Natural killer cell (primary cell): Measurements from ENCODE around the gene UGT1A3. TPM values are rescaled to one million over a fixed set of nuclear protein-coding genes. Genes with fewer than 3 reads are reported as not detected.

Experiments
- ATAC-seq, 3 donors: fragments of 150-1000 bp in 2 of 3; fragments of 200-7000 bp in 1 of 3; cut with Tn5 transposase; 1 replicate in 1 of 3; 2 replicates in 2 of 3; pipeline ENCODE4 v1.10.0; 2021; ENCODE audit warnings: mild to moderate bottlenecking in 2 of 3, moderate library complexity in 2 of 3
- DNase-seq, 2 donors: peaks; one replicate each; pipeline versions ENCODE4 v3.0.0 to v3.0.0-alpha.2; 2013 to 2021; ENCODE audit warnings: mixed read lengths in 1 of 2
- H3K27ac ChIP-seq: one replicate; pipeline ENCODE4 v1.5.1; 2013; ENCODE audit warnings: mild to moderate bottlenecking, low read length
- H3K27me3 ChIP-seq: one replicate; pipeline ENCODE4 v1.6.1; 2013; ENCODE audit warnings: low read length; ENCODE audit not compliant: control insufficient read depth, insufficient read depth
- H3K36me3 ChIP-seq: one replicate; pipeline ENCODE4 v1.6.1; 2013; ENCODE audit warnings: low read length; ENCODE audit not compliant: control insufficient read depth, insufficient read depth
- H3K4me1 ChIP-seq: one replicate; pipeline ENCODE4 v1.6.1; 2013; ENCODE audit warnings: low read length; ENCODE audit not compliant: control insufficient read depth, insufficient read depth
- H3K4me3 ChIP-seq: one replicate; pipeline ENCODE4 v1.5.1; 2013; ENCODE audit warnings: low read length
- H3K9me3 ChIP-seq: one replicate; pipeline ENCODE4 v1.6.1; 2013; ENCODE audit warnings: low read length; ENCODE audit not compliant: control insufficient read depth, insufficient read depth
- H3K27ac Mint-ChIP-seq, 2 donors: one replicate each; pipeline ENCODE4 v1.8.0; 2022; ENCODE audit warnings: mild to moderate bottlenecking in 2 of 2, mixed read lengths in 2 of 2, moderate library complexity in 1 of 2
- H3K27me3 Mint-ChIP-seq, 2 donors: one replicate each; pipeline ENCODE4 v1.8.0; 2022; ENCODE audit warnings: low read depth in 2 of 2, mixed read lengths in 2 of 2
- H3K36me3 Mint-ChIP-seq: one replicate; pipeline ENCODE4 v1.8.0; 2022; ENCODE audit warnings: mixed read lengths
- H3K4me1 Mint-ChIP-seq, 2 donors: one replicate each; pipeline ENCODE4 v1.8.0; 2022; ENCODE audit warnings: mixed read lengths in 2 of 2
- H3K4me3 Mint-ChIP-seq: one replicate; pipeline ENCODE4 v1.8.0; 2022; ENCODE audit warnings: mild to moderate bottlenecking, moderate library complexity, mixed read lengths
- H3K9me3 Mint-ChIP-seq, 2 donors: one replicate each; pipeline ENCODE4 v1.8.0; 2022; ENCODE audit warnings: mixed read lengths in 2 of 2
- WGBS: methylation state at CpG from one replicate; pipeline ENCODE4 v1.1.7; 2013; ENCODE audit warnings: missing lambda C conversion rate; ENCODE audit not compliant: insufficient coverage; 5-methylcytosine and 5-hydroxymethylcytosine counted together
- intact Hi-C: fragments of 100-400 bp; cut with micrococcal nuclease; formaldehyde crosslinking; loops from one replicate; pipeline ENCODE4 v1.14.2; 2022
- total RNA-seq, 4 donors: library from RNA; stranded (reverse); fragments of 120-200 nt in 1 of 4; gene quantifications; one replicate each; pipeline versions ENCODE4 v1.2.3 to v1.2.4, GENCODE V29; 2013 to 2022
- TF ChIP-seq, protein P1 (sequence below): fragments of 200-600 bp; IDR thresholded peaks from one replicate; pipeline ENCODE4 v1.8.0; 2022; ENCODE audit warnings: antibody characterized with exemption

The UGT1A3 gene
- total RNA-seq, 3 donors from 2014 or later (not counting 1 experiment from before 2014, with no cell fraction given) = not detected

DNA sequence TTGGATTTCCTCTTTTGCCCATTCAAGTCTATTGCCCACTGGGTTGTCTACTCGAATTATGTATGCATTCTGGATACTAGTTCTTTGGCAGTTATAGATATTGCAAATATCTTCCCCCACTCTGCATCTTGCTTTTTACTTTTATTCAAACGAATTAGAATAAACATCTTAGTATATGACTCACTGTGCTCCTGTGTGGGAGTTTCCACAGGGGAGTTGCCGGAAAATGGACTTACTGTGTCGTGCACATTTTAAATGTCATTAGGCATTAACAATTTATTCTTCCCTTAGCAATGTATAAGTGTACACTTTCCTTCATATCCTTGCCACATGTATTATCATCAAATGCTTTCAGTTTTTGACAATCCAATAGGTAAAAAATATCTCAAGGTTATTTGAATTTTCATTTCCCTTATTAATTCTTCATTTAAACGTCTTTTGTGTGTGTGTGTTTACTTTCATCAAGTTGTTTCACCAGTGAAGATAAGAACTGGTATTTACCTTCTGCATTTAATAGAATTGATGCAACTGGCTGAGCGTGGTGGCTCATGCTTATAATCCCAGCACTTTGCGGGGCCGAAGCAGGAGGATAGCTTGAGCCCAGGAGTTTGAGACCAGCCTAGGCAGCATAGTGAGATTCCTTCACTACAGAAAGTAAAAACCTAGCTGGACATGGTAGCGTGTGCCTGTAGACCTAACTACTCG is 20.8 kb upstream of the UGT1A3 start:
- Histone ChIP-seq H3K27me3 (no peaks in the 10 kb centered on the region), H3K36me3 (no peaks in the 10 kb centered on the region), H3K9me3 (no peaks in the 10 kb centered on the region), H3K4me1 (no peaks in the 10 kb centered on the region), H3K4me3 (no peak overlapping the region), H3K27ac (no peak overlapping the region)
- ATAC-seq = no peak
- Mint-ChIP-seq H3K27ac (no peak overlapping the region), H3K4me3 (no peak overlapping the region), H3K27me3 (peaks cover 23 to 30% of the 10 kb centered on the region in 2 donors), H3K36me3 (peaks cover 6% of the 10 kb centered on the region), H3K4me1 (no peaks in the 10 kb centered on the region), H3K9me3 (no peaks in the 10 kb centered on the region)
- intact Hi-C loops = no loop called here
- WGBS = 95% methylated on average over 5 of the region's 10 CpGs
- no peak for DNase-seq
- TF ChIP-seq, protein P1, sequence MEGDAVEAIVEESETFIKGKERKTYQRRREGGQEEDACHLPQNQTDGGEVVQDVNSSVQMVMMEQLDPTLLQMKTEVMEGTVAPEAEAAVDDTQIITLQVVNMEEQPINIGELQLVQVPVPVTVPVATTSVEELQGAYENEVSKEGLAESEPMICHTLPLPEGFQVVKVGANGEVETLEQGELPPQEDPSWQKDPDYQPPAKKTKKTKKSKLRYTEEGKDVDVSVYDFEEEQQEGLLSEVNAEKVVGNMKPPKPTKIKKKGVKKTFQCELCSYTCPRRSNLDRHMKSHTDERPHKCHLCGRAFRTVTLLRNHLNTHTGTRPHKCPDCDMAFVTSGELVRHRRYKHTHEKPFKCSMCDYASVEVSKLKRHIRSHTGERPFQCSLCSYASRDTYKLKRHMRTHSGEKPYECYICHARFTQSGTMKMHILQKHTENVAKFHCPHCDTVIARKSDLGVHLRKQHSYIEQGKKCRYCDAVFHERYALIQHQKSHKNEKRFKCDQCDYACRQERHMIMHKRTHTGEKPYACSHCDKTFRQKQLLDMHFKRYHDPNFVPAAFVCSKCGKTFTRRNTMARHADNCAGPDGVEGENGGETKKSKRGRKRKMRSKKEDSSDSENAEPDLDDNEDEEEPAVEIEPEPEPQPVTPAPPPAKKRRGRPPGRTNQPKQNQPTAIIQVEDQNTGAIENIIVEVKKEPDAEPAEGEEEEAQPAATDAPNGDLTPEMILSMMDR = no peak

DNA sequence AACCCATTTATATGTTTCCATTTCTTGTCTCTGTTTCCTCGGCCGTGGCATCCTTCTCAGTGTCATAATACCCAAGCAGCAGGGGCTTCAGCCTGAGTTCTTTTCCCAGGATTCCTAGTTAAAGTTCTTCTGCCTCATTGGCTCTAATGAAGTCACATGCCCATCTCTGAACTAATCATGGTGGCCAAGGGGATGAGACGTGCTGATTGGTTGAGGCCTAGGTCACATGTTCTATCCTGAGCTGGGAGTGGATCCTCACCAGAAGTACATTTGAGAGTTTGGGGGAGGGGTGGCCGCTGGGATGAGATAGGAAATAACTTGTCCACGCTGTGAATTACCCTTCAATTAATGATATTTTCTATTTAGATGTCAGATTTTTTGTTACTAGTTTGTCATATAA is 19.9 kb upstream of the UGT1A3 start:
- Histone ChIP-seq H3K9me3 (no peaks in the 10 kb centered on the region), H3K4me1 (no peaks in the 10 kb centered on the region), H3K27ac (no peak overlapping the region), H3K36me3 (no peaks in the 10 kb centered on the region), H3K4me3 (no peak overlapping the region), H3K27me3 (no peaks in the 10 kb centered on the region)
- WGBS = 91% methylated on average over 3 of the region's 5 CpGs
- H3K36me3 Mint-ChIP-seq = peaks cover 5% of the 10 kb centered on the region
- no peak overlapping the region for H3K4me3 Mint-ChIP-seq
- H3K27ac Mint-ChIP-seq = no peak overlapping the region
- H3K4me1 Mint-ChIP-seq = no peaks in the 10 kb centered on the region
- TF ChIP-seq, protein P1 = no peak
- peaks cover 28 to 33% of the 10 kb centered on the region in 2 donors for H3K27me3 Mint-ChIP-seq
- no peaks in the 10 kb centered on the region for H3K9me3 Mint-ChIP-seq
- intact Hi-C loops = no loop called here
- DNase-seq (no peak), ATAC-seq (no peak)

DNA sequence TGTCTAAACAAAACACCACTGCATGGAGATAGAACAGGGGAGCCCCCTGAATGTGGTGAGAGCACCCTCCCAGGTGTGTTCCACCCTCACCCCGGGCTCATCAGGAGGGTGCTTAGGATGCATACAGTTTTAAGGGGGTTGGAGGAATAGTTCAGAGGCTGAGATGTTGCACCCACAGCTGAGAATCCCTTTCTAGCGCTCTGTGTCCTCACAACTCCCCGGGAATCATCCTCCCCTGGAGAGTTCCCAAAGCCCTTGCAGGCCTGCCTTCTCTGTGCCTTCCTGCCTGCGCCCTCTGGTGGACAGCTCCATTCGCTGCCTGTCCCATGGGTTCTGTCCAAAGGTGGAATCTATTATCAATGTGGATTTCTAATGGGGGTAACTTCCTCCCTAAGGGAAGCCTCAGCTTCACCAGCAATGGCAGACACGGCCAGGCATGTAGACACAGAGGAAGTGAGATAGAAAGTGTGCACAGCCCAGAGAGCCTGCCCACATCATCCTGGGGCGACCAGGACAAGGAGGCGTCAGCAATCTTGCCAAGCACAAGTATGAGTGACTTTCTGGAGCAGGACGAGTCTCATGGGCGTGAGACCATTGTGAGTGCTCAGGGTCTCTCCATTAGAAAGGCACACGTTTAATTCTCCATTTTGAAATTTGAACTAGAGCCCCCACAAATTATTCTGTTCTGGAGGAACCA is 17.4 kb upstream of the UGT1A3 start:
- H3K27ac Mint-ChIP-seq = no peak overlapping the region
- 45% methylated on average over 11 of the region's 11 CpGs for WGBS
- DNase-seq = peak; percentile 58 to 76
- H3K27me3 ChIP-seq = no peaks in the 10 kb centered on the region
- TF ChIP-seq, protein P1 = peak; percentile 83
- no peaks in the 10 kb centered on the region for H3K36me3 Mint-ChIP-seq
- peaks cover 29 to 40% of the 10 kb centered on the region in 2 donors for H3K27me3 Mint-ChIP-seq
- H3K9me3 Mint-ChIP-seq = no peaks in the 10 kb centered on the region
- H3K27ac ChIP-seq = no peak overlapping the region
- H3K4me1 Mint-ChIP-seq = no peaks in the 10 kb centered on the region
- peak; percentile 61 to 77 (median 61) for ATAC-seq
- no peak overlapping the region for H3K4me3 Mint-ChIP-seq
- H3K4me1 ChIP-seq = no peaks in the 10 kb centered on the region
- no peaks in the 10 kb centered on the region for H3K36me3 ChIP-seq
- no peak overlapping the region for H3K4me3 ChIP-seq
- no peaks in the 10 kb centered on the region for H3K9me3 ChIP-seq
- intact Hi-C loops = loop anchor here (2.0 to 5.0 kb wide), 2 partner anchors 859 to 1105 kb away; no protein-coding TSS in a partner anchor
